K562 (cell line): Measurements from ENCODE around the gene OPRM1. TPM values are rescaled to one million over a fixed set of nuclear protein-coding genes. Genes with fewer than 3 reads are reported as not detected.

ENCODE experiments used
- ATAC-seq: fragments of 200-7000 bp; cut with Tn5 transposase; 3 replicates; pipeline ENCODE4 v1.9.1; 2020; ENCODE audit warnings: moderate library complexity
- BruUV-seq: library from RNA; stranded (reverse); fragments of 400-500 nt; replicated peaks from 2 replicates; lab custom pipeline; 2021; lab: Mats Ljungman, UMichigan
- CTCF ChIA-PET: fragments of 300-600 bp; formaldehyde crosslinking; extraction: SDS; loops from one replicate; lab custom pipeline; 2021; ENCODE audit warnings: low intra/inter-chr PET ratio; lab: Yijun Ruan, JAX
- POLR2A ChIA-PET: fragments of 300-600, 350-650 bp; sonication (Branson Sonifier 250); formaldehyde crosslinking; extraction: SDS; loops from one replicate; lab custom pipeline; 2021; ENCODE audit warnings: antibody characterized with exemption, inconsistent platforms; lab: Yijun Ruan, JAX
- DNase-seq, 4 experiments: peaks; one replicate each; pipeline versions ENCODE4 v3.0.0 to v3.0.0-alpha.2; 2011 to 2018; ENCODE audit warnings: low spot score in 3 of 4, mixed read lengths in 3 of 4; ENCODE audit errors: extremely low read depth in 1 of 4
- FAIRE-seq: peaks from 2 replicates; lab custom pipeline; 2011; peaks lifted over from hg19 to GRCh38; lab: Jason Lieb, UNC
- H2AFZ ChIP-seq: 2 replicates; pipeline ENCODE4 v1.6.0; 2011; ENCODE audit warnings: low read depth, low read length, control low read depth, inconsistent platforms
- H3K27ac ChIP-seq: fragments of 200-600 bp; 3 replicates; pipeline ENCODE4 v1.8.0; 2011; ENCODE audit warnings: low read depth, mild to moderate bottlenecking, control low read depth, inconsistent platforms, low read length, moderate library complexity, mixed read lengths; ENCODE audit errors: extremely low read depth
- H3K27me3 ChIP-seq, 2 experiments: fragments of 300-600 bp in 1 of 2; 2 replicates in 1 of 2; 3 replicates in 1 of 2; pipeline versions ENCODE4 v1.6.0 to v1.8.0; 2011; ENCODE audit warnings: inconsistent platforms in 2 of 2, low read length in 2 of 2, mild to moderate bottlenecking in 1 of 2, mixed read lengths in 1 of 2, moderate library complexity in 1 of 2; ENCODE audit not compliant: control insufficient read depth in 2 of 2, insufficient read depth in 2 of 2
- H3K36me3 ChIP-seq: fragments of 300-600 bp; 3 replicates; pipeline ENCODE4 v1.8.0; 2011; ENCODE audit warnings: mild to moderate bottlenecking, low read length, inconsistent platforms; ENCODE audit not compliant: control insufficient read depth, insufficient read depth
- H3K4me1 ChIP-seq, 2 experiments: fragments of 200-600 bp in 1 of 2; replicated peaks in 1 of 2; 2 replicates in 1 of 2; 3 replicates in 1 of 2; pipeline versions ENCODE4 v1.5.1 to v1.8.0; 2011; ENCODE audit warnings: inconsistent platforms in 2 of 2, low read length in 2 of 2, mild to moderate bottlenecking in 1 of 2, mixed read lengths in 1 of 2, moderate library complexity in 1 of 2; ENCODE audit not compliant: control insufficient read depth in 2 of 2, insufficient read depth in 2 of 2
- H3K4me2 ChIP-seq: 2 replicates; pipeline ENCODE4 v1.6.1; 2011; ENCODE audit warnings: low read length, control low read depth, inconsistent platforms, mixed read lengths; ENCODE audit not compliant: insufficient read depth
- H3K4me3 ChIP-seq: fragments of 200-600 bp; sonication (generic), shearing (Covaris generic); 2 replicates; pipeline ENCODE4 v1.5.1; 2016; ENCODE audit warnings: control low read depth, inconsistent platforms
- H3K79me2 ChIP-seq: fragments of 200-600 bp; 3 replicates; pipeline ENCODE4 v1.8.0; 2011; ENCODE audit warnings: low read length, inconsistent platforms; ENCODE audit not compliant: control insufficient read depth, insufficient read depth
- H3K9ac ChIP-seq, 2 experiments: 2 replicates each; pipeline versions ENCODE4 v1.6.0 to v1.6.1; 2011; ENCODE audit warnings: low read depth in 2 of 2, low read length in 2 of 2, control low read depth in 1 of 2, inconsistent platforms in 1 of 2, mild to moderate bottlenecking in 1 of 2, mixed read lengths in 1 of 2; ENCODE audit not compliant: insufficient read depth in 1 of 2
- H3K9me1 ChIP-seq: one replicate; pipeline ENCODE4 v1.6.0; 2011; ENCODE audit warnings: inconsistent platforms, mild to moderate bottlenecking, low read length, moderate library complexity; ENCODE audit not compliant: control insufficient read depth, insufficient read depth
- H3K9me3 ChIP-seq: replicated peaks from 2 replicates; pipeline ENCODE4 v1.5.1; 2011; ENCODE audit warnings: low read depth, low read length, inconsistent platforms; ENCODE audit not compliant: control insufficient read depth, insufficient read depth
- H4K20me1 ChIP-seq: replicated peaks from 2 replicates; pipeline ENCODE4 v1.6.1; 2011; ENCODE audit warnings: low read length, inconsistent platforms, mixed read lengths; ENCODE audit not compliant: control insufficient read depth, insufficient read depth
- ARID1B ChIP-seq: fragments of 450-650 bp; IDR thresholded peaks from 2 replicates; pipeline ENCODE4 v1.6.1; 2016; ENCODE audit warnings: antibody characterized with exemption, mild to moderate bottlenecking, inconsistent platforms
- ATF1 ChIP-seq, 2 experiments: fragments of 450-650 bp in 1 of 2; IDR thresholded peaks; 2 replicates each; pipeline ENCODE4 v1.6.1; 2016; ENCODE audit warnings: missing compliant biosample characterization in 1 of 2, missing genetic modification characterization in 1 of 2
- JUND ChIP-seq, 2 experiments: IDR thresholded peaks; 2 replicates in 1 of 2; 3 replicates in 1 of 2; pipeline ENCODE4 v1.6.1; 2011; ENCODE audit warnings: borderline replicate concordance in 2 of 2, low read depth in 2 of 2, low read length in 2 of 2, improper control_type of control experiment in 1 of 2, missing biosample characterization in 1 of 2, missing genetic modification characterization in 1 of 2, missing genetic modification reagents in 1 of 2
- LCOR ChIP-seq: sonication (generic); formaldehyde crosslinking; IDR thresholded peaks from 2 replicates; pipeline ENCODE4 v1.8.0; 2022; ENCODE audit warnings: mild to moderate bottlenecking, missing genetic modification reagents
- LEF1 ChIP-seq: fragments of 450-650 bp; IDR thresholded peaks from 2 replicates; pipeline ENCODE4 v1.6.1; 2016; ENCODE audit warnings: mild to moderate bottlenecking
- MCM7 ChIP-seq, 2 experiments: fragments of 450-650 bp; IDR thresholded peaks; 2 replicates each; pipeline ENCODE4 v1.6.1; 2016 to 2018
- PML ChIP-seq: IDR thresholded peaks from 2 replicates; pipeline ENCODE4 v1.6.1; 2012; ENCODE audit warnings: low read length, inconsistent platforms
- SMARCE1 ChIP-seq: fragments of 450-650 bp; IDR thresholded peaks from 2 replicates; pipeline ENCODE4 v1.7.1; 2016; ENCODE audit warnings: mild to moderate bottlenecking
- SP1 ChIP-seq: sonication (generic); formaldehyde crosslinking; IDR thresholded peaks from 2 replicates; pipeline ENCODE4 v1.8.1; 2022; ENCODE audit warnings: mild to moderate bottlenecking, missing genetic modification reagents
- TRIM25 ChIP-seq: fragments of 450-650 bp; IDR thresholded peaks from 2 replicates; pipeline ENCODE4 v1.7.0; 2016; ENCODE audit warnings: borderline replicate concordance
- YBX1 ChIP-seq: fragments of 450-650 bp; IDR thresholded peaks from 2 replicates; pipeline ENCODE4 v1.7.1; 2016; ENCODE audit warnings: mild to moderate bottlenecking
- ZNF274 ChIP-seq: IDR thresholded peaks from 2 replicates; pipeline ENCODE4 v1.6.1; 2011; ENCODE audit warnings: low read depth, mild to moderate bottlenecking, low read length, moderate library complexity, borderline replicate concordance
- ZNF280B ChIP-seq: fragments of 250-450 bp; sonication (Bioruptor Pico); IDR thresholded peaks from 2 replicates; pipeline ENCODE4 v1.5.1; 2021; ENCODE audit warnings: mild to moderate bottlenecking
- ZNF75A ChIP-seq: fragments of 450-650 bp; formaldehyde crosslinking; IDR thresholded peaks from 2 replicates; pipeline ENCODE4 v1.4.0; 2020; ENCODE audit warnings: mild to moderate bottlenecking
- in situ Hi-C: fragments of 300-500 bp; cut with MboI; formaldehyde crosslinking; loops from 4 replicates; pipeline ENCODE4 v1.15.0; 2018; ENCODE audit warnings: inconsistent platforms, mixed read lengths
- intact Hi-C: fragments of 100-400 bp; cut with micrococcal nuclease; formaldehyde crosslinking; loops from 2 replicates; pipeline ENCODE4 v1.14.2; 2022
- polyA plus RNA-seq, 8 experiments: library from polyadenylated mRNA; depleted of rRNA in 4 of 8; stranded (reverse) in 5 of 8; unstranded in 3 of 8; fragments of >200 nt; fragmentation: Nextera tagmentation in 2 of 8; fragmentation: Illumina TruSeq in 1 of 8; extraction: Ambion mirVana in 2 of 8; extraction: Trizol in 1 of 8; gene quantifications; 2 replicates each; pipeline versions ENCODE4 v1.2.1 to v1.2.3, GENCODE V29; 2011 to 2014; ENCODE audit warnings: inconsistent platforms in 1 of 8, missing spikeins in 1 of 8
- total RNA-seq, 7 experiments: library from RNA; depleted of rRNA in 6 of 7; stranded (reverse); fragments of >200 nt in 6 of 7; fragmentation: Illumina TruSeq in 2 of 7; extraction: Trizol in 2 of 7; gene quantifications; 2 replicates each; pipeline versions ENCODE4 v1.2.1 to v1.2.3, GENCODE V29; 2011 to 2021; ENCODE audit warnings: low replicate concordance in 1 of 7
- TF ChIP-seq, protein P1 (sequence below): fragments of 250-450 bp; sonication (Bioruptor Pico); IDR thresholded peaks from 2 replicates; pipeline ENCODE4 v1.5.0; 2022; ENCODE audit warnings: mild to moderate bottlenecking
- TF ChIP-seq, protein P2 (sequence below): fragments of 250-450 bp; sonication (Bioruptor Pico); IDR thresholded peaks from 2 replicates; pipeline ENCODE4 v1.8.0; 2022; ENCODE audit warnings: moderate library complexity, mild to moderate bottlenecking, inconsistent platforms

Gene OPRM1
- total and polyA plus RNA-seq, 9 of the 15 experiments (the other 6 are each of a cell fraction or from before 2014, with no cell fraction given) = not detected

DNA sequence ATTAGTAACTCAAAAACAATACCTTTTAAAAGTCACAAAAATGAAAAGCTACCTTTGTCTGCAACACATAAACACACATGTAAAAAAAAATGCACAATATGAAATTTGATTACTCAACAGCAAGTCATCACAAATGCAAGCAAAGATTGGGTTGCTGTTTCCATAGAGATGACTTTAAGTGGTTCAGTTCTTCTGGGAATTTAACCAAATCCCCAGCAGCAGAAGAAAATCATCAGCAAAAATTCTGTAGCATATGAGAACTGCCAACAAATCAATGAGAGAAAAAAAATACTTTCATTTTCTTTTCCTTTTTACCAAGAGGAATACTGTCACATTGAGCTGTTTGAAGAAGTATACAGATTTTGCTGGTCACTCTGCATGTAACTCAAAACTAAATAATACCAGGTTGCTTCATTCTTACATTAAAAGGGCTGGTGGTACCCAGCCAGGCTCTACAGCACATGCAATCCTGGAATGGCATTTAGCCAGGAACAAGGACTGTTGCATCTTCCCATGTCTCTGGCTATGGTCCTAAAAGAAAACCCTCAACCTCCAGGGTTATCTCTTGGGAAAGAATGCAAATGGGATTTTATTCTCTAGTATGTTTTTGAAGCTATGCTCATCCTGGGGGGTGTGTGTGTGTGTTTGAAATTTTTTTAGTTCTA is 158.3 kb downstream of the OPRM1 start:
- no TSS peak for BruUV-seq
- DNase-seq (no peak), FAIRE-seq (no peak), ATAC-seq (no peak)
- Histone ChIP-seq H3K9ac (no peak overlapping the region), H3K9me1 (no peaks in the 10 kb centered on the region), H3K4me3 (no peak overlapping the region), H3K27ac (no peak overlapping the region), H2AFZ (no peak overlapping the region), H3K27me3 (peaks cover 0 to 3% of the 10 kb centered on the region in 2 experiments; a peak in 1 of 5 replicates), H4K20me1 (no peaks in the 10 kb centered on the region), H3K36me3 (no peaks in the 10 kb centered on the region), H3K9me3 (no peaks in the 10 kb centered on the region), H3K79me2 (no peaks in the 10 kb centered on the region), H3K4me2 (no peak overlapping the region), H3K4me1 (no peaks in the 10 kb centered on the region)
- in situ Hi-C loops (no loop called here), intact Hi-C loops (no loop called here)
- ChIA-PET CTCF (no interaction called here), POLR2A (interaction anchor here (1.5 kb wide), 1 partner anchor 15 kb away, joined by 4 read pairs; no protein-coding TSS in a partner anchor)
- TF ChIP-seq ZNF75A (CRISPR knock-in tag) (no peak), JUND (IDR thresholded peaks at IDR 0.05; ENCODE audit: borderline replicate concordance, low read depth, low read length) (no peak), JUND (tag; IDR thresholded peaks at IDR 0.05; ENCODE audit: borderline replicate concordance, low read depth, low read length) (no peak), YBX1 (no peak), LCOR (CRISPR knock-in tag) (no peak), ZNF274 (no peak), PML (no peak), LEF1 (no peak), ATF1 (CRISPR knock-in tag; IDR thresholded peaks at IDR 0.05) (no peak), ATF1 (tag; IDR thresholded peaks at IDR 0.05) (no peak), SP1 (no peak), TRIM25 (no peak), ZNF280B (no peak), MCM7 (IDR thresholded peaks at IDR 0.05) (no peak), ARID1B (no peak), SMARCE1 (no peak)
- TF ChIP-seq, protein P1, sequence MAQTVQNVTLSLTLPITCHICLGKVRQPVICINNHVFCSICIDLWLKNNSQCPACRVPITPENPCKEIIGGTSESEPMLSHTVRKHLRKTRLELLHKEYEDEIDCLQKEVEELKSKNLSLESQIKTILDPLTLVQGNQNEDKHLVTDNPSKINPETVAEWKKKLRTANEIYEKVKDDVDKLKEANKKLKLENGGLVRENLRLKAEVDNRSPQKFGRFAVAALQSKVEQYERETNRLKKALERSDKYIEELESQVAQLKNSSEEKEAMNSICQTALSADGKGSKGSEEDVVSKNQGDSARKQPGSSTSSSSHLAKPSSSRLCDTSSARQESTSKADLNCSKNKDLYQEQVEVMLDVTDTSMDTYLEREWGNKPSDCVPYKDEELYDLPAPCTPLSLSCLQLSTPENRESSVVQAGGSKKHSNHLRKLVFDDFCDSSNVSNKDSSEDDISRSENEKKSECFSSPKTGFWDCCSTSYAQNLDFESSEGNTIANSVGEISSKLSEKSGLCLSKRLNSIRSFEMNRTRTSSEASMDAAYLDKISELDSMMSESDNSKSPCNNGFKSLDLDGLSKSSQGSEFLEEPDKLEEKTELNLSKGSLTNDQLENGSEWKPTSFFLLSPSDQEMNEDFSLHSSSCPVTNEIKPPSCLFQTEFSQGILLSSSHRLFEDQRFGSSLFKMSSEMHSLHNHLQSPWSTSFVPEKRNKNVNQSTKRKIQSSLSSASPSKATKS (CRISPR knock-in tag) = no peak
- TF ChIP-seq, protein P2, sequence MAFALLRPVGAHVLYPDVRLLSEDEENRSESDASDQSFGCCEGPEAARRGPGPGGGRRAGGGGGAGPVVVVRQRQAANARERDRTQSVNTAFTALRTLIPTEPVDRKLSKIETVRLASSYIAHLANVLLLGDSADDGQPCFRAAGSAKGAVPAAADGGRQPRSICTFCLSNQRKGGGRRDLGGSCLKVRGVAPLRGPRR (CRISPR knock-in tag) = no peak
